Non-pigmented ciliary epithelial cell (primary cell): Measurements from ENCODE around the gene TOMM40.
"Not testable (repeated sequence)": the region's sequence is repeated elsewhere in the genome, so short reads cannot be mapped to it uniquely, and the experiment has no call there.

Experiments used
- DNase-seq: peaks from one replicate; pipeline ENCODE4 v3.0.0-alpha.2; 2010; ENCODE audit warnings: low read depth

TOMM40 gene

DNA sequence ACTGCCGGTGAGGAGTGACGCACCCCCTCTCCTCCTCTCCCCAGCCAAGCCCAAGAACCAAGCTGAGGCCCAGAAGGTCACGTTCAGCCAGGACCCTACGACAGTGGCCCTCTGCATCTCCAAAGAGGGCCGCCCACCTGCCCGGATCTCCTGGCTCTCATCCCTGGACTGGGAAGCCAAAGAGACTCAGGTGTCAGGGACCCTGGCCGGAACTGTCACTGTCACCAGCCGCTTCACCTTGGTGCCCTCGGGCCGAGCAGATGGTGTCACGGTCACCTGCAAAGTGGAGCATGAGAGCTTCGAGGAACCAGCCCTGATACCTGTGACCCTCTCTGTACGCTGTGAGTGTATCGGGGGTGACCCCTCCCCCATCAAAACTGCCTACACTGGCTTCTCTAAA is 19.2 kb upstream of the TOMM40 start:
- no peak for DNase-seq

DNA sequence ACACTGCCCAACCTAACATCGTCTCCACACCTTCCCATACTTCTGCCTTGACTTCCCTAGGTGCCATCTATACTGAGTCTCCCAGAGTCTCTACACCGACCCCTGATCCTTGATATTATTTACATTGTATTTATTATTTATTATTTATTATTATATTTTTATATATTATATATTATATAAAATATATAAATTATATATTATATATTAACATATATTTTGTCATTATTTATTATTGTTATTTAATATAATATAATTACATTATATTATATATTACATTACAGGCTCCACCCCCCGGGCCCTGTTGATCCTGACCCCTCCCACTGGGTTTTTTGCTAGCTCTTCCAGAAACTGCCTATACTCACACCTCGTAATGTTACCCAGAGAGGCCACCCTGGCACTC is 18.4 kb upstream of the TOMM40 start:
- no peak for DNase-seq

DNA sequence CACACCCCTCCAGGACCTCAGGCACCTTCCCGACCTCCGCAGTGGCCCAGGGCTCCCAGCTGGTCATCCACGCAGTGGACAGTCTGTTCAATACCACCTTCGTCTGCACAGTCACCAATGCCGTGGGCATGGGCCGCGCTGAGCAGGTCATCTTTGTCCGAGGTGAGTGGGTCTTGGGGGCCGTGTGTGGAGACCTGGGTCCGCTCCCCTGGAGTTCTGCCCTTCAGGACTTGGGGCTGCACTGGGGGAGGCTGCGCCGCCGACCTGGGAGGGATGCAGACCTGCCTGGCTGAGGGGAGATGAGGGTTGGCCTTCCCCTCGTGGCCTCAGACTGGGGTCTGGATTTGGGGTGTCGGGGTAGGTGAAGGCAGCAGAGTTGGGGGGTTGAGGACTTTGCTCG is 16.7 kb upstream of the TOMM40 start:
- DNase-seq = no peak

DNA sequence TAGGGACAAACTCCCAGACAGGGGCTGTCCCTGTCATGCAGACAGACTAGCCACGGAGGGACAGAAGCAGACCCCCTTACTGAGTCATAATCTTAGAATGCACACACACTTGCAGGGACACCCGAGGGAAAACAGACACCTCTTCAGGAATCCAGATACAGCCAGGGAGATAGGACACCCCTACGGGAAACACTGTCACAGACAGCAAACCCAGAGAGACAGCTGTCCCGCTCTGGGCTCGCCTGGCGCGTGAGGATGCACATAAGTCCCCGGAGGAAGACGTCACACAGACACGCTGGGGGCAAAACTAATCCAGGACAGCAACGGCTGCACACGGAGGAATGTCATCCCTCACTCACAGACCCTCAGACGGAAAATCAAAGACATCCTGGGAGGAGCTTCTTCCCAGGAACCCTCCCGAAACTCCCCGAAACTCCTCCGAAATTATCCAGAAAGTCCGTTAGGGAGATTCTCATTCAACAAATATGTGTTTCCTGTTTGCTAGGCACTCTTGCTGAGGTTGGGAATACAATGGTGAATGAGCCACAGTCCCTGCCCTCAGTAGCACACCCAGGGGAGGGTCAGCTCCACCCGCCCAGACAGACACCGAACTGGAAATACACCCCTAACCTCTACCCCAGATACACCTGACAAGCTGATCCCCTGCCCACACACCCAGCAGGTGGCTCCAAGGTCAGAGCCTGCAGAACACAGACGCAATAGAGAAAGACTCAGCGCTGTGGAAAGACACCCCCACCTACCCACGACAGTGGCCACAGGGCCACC is 15.2 kb upstream of the TOMM40 start:
- no peak for DNase-seq

DNA sequence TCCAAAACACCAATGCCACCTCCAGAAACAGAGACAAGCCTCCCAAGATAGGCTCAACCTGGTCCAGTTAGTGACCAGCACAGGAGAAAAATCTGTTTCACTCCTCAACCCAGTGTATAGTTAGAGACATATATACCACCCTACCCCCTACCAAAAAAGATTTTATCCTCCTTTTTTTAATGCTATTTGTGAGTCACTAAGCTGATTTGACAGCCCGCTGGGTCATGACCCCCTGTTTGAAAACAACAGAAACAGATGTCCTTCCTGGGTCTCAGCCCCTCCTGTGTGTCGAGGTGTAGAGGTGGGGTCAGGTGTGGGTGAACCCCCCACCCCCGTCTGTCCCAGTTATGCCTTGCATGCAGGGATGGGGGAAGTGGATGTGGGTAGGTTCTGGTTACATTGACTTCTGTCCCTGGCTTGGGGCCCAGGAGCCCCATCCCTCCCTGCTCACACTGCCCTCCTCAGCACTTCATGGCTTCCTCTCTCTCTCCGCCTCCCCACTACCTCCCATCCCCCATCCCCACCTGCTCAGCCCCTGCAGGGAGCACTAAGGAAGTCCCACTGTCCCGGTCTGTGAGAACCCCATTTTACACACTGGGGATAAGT is 14.0 kb upstream of the TOMM40 start:
- DNase-seq = no peak

DNA sequence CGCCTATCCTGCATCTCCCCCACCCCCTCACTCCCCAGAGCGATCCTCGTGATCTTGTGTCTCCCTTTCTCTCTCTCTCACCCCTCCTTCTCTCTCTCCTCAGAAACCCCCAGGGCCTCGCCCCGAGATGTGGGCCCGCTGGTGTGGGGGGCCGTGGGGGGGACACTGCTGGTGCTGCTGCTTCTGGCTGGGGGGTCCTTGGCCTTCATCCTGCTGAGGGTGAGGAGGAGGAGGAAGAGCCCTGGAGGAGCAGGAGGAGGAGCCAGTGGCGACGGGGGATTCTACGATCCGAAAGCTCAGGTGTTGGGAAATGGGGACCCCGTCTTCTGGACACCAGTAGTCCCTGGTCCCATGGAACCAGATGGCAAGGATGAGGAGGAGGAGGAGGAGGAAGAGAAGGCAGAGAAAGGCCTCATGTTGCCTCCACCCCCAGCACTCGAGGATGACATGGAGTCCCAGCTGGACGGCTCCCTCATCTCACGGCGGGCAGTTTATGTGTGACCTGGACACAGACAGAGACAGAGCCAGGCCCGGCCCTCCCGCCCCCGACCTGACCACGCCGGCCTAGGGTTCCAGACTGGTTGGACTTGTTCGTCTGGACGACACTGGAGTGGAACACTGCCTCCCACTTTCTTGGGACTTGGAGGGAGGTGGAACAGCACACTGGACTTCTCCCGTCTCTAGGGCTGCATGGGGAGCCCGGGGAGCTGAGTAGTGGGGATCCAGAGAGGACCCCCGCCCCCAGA is 12.8 kb upstream of the TOMM40 start:
- no peak for DNase-seq

DNA sequence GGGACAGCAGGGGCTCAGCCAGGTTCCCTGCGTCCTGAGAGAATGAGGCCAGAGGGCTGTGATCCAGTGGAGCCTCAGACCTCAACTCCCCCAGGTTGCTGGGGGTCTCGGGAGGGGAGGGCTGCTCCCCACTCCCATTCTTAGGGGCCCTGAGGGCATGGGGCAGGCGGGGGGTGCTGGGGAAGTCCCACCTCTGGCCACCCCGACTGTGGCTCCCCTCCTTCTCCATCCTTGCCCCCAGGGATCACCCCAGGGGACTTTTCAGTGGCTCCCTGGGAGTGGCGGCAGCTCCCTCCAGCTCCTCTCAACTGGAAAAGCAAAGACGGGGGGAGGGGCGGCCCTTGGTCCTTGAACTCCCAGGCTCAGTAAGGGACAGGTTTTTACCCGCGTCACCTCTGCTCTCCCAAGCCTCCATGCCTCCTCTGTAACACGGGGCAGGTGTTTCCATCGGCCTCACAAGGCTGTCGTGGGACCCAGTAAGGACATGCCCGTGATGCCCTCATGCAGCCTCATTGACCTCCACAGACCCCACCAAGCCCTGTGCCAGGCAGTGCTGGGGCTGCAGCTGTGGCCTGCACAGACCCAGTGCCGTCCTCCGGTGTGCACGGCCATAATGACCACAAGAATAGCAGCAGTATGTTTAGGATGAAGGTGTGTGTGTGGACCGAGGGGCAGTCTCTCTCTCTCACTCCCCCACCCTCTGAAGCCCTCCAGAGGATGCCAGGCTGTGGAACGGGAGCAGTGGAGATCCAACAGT is 11.6 kb upstream of the TOMM40 start:
- DNase-seq = no peak

DNA sequence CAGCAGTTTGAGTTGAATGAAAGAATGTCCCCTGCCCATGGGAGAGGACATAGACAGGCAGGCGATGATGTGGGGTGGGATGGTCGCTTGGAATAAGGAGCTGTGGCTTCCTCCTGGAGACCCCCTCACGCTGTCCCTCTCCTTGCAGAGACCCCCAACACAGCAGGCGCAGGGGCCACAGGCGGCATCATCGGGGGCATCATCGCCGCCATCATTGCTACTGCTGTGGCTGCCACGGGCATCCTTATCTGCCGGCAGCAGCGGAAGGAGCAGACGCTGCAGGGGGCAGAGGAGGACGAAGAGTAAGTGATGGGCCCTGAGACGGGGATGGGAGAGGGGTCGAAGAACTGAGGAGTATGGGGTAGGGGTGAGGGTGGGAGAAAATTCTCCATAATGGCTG is 9.0 kb upstream of the TOMM40 start:
- DNase-seq = no peak

DNA sequence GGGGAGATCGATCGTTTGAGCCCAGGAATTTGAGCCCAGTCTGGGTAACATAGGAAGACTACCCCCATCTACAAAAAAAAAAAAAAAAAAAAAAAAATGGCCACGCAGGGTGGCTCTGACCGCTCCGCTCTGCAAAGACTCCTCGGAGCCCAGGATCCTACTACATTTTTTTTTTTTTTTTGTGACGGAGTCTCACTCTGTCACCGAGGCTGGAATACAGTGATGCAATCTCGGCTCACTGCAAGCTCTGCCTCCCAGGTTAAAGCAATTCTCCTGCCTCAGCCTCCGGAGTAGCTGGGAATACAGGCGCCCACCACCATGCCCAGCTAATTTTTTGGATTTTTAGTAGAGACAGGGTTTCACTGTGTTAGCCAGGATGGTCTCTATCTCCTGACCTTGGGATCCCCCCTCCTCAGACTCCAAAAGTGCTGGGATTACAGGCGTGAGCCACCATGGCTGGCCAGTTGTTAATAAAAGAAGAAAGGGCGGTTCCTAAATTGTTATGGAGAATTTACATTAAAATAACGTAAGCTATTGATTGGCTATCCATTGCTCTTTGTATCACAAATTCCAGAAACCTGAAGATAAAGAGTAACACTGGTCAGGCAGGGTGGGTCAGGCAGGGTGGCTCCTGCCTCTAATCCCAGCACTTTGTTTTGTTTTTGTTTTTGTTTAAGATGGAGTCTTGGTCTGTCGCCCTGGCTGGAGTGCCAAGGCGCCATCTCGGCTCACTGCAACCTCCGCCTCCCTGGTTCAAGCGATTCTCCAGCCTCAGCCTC is 8.2 kb upstream of the TOMM40 start:
- DNase-seq = not testable (repeated sequence)

DNA sequence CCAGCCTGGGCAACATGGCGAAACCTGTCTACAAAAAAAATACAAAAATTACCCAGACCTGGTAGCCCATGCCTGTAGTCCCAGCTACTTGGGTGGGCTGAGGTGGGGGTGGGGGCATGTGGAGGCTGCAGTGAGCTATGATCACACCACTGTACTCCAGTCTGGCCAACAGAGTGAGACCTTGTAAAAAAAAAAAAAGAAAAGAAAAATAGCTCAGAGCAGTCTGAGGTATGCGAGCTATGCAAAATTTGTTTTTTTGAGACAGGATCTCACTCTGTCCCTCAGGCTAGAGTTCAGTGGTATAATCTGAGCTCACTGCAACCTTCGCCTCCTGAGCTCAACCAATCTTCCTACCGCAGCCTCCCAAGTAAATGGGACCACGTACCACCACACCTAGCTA is 7.1 kb upstream of the TOMM40 start:
- no peak for DNase-seq

DNA sequence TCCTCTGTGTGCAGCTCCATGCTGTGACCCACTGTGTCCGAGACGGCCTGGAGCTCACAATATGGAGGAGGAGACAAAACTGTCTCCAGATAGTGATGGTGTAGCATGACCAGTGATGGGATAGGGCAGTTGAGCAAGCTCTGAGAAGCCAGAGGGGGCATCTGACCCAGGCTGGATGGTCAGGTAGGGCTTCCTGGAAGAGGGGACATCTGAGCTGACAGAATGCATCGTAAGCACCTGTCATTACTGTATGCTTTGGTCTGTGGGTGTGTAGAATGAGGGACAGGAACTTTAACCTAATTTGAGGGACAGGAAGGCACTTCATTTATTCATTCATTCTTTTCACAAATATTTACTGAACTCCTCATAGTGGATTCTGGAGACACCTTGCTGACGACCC is 6.5 kb upstream of the TOMM40 start:
- DNase-seq = no peak

DNA sequence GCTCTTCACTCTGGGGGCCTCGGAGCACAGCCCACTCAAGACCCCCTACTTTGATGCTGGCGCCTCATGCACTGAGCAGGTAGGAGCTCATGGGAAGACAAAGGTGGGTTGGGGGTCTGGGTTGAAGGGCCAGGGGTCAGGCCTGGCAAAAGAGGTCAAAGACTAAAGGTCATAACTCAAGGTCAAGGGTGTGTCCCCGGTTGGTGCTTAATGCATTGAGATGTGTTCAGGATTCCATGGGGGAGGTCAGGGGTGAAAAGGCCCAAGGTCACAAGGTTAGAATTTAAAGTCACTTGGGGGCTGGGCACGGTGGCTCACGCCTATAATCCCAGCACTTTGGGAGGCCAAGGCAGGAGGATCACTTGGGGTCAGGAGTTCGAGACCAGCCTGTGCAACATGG is 4.9 kb upstream of the TOMM40 start:
- no peak for DNase-seq

DNA sequence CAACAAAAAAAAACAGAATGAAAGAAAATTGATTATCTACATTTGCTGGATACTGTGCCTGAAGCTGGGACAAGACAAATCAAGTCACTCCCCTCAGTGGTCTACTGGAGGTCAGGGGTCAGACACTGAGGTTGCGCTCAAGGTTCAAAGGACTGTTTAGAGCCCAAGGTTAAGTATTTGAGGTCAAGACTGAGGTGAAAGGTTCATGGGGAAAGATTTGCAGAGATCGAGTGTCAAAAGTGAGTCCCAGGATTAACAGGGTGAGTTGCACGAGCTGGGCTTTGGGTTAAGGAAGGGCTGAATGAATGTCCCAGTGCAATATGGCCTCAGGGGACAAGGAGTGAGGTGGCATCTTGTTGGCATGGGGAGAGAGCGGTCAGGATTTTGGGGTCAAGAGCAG is 3.4 kb upstream of the TOMM40 start:
- no peak for DNase-seq

DNA sequence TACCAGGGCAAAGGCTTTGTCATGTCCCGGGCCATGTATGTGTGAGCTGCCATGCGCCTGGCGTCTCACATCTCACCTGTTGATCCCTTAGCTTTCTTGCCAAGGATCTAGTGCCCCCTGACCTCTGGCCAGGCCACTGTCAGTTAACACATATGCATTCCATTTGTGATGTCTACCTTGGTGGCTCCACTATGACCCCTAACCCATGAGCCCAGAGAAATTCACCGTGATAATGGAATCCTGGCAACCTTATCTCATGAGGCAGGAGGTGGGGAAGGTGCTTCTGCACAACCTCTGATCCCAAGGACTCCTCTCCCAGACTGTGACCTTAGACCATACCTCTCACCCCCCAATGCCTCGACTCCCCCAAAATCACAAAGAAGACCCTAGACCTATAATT is 2.7 kb upstream of the TOMM40 start:
- DNase-seq = not testable (repeated sequence)

DNA sequence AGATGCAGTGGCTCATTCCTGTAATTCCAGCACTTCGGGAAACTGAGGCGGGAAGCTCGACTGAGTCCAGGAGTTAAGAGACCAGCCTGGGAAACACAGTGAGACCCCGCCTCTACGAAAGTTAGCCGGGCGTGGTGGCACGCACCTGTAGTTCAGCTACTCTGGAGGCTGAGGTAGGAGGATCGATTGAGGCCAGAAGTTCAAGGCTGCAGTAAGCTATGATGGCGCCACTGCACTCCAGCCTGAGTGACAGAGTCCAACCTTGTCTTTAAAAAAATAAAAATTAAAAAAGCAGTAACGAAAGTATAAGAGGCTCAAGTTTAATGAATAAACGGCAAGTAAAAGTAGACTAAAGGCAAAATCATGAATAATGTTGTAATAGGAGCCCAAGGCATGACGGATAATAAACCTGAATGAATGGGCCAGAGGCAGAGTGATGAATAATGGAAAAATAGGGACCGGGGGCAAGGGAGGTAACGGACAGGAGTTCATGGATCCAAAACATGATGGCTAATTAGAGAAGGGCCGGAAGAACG is 1.2 kb upstream of the TOMM40 start:
- no peak for DNase-seq

DNA sequence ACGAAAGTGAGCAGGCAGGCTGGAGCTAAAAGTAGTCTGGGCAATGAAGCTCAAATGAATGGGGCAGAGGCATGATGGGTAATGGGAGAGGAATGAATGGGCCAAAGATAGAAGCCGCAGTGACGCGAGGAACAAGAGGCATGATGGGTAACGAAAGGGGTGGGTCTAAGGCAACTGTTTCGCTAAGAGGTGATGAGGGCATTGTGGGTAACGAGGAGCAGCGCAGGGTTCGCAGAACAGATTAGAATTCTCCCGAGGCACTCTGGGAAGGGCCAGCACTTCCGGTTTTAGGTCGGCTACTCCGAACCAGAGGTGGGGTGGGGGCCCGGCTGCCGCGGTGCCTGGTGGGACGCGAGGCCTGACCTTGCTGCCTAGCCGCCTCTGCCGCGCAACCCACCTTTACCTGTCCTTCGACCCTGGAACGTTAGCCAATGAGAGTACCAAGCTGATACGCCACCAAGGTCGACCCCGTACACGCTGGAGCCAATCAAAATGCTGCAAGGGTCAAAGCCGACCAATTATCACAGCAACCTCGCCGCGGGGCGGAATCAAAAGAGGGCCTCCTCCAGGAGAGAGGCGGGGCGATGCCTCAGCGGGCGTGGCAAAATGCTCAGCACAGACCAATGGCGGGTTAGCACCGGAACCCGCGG is 563 bp upstream of the TOMM40 start:
- peak; percentile 99 for DNase-seq

DNA sequence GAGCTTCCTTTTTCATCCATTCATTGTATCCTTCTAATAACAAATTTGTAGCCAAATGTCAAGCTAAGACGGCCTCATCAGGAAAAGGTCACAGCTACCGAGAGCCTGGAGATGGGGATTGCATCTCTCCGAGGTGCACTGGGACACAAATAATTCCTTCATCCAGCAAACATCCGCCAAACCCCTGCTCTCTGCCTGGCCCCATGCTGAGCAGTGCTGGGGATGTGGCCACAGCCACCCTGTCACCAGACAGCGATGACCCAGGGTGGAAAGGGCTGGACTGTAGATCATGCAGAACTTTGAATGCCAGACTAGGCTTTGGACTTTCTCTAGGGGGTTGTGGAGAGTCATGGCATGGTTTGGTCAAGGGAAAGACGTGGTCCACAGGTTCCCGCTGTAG is 1.9 kb downstream of the TOMM40 start:
- no peak for DNase-seq

DNA sequence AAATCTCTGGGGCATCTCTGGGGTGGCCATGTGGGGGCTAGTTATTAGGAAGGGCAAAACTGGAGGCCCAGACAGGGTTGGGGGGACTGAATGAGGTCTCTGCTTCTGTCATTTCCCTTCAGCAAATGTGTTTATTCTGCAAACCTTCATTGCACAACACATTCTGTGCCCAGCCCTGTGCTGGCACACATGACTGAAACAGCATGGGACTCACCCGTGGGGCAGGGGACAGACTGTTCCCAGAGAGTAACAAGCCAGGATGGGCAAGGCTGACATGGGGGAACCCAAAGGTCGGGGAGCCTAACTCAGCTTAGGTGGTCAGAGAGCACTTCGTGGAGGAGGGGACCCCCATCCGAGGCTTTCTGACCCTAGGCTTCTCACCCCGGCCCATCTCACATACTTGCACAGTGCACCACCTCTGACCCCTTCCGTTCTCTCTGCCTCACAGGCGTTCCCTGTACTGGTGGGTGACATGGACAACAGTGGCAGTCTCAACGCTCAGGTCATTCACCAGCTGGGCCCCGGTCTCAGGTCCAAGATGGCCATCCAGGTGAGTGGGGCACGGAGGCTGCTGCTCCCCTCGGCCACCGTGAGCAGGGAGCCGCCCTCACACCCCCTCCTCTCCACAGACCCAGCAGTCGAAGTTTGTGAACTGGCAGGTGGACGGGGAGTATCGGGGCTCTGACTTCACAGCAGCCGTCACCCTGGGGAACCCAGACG is 2.4 kb downstream of the TOMM40 start:
- DNase-seq = no peak

DNA sequence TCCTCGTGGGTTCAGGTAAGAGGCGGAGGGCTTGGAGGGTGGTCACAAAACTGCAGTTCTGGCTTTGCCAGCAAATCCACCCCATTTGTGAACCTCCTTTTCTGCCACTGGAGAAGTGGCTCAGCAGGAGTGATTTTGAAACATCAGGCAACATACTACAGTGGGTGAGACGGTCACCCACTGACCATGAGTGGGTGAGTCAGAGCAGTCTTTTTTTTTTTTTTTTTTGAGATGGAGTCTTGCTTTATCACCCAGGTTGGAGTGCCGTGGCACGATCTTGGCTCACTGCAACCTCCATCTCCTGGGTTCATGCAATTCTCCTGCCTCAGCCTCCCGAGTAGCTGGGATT is 3.0 kb downstream of the TOMM40 start:
- no peak for DNase-seq

DNA sequence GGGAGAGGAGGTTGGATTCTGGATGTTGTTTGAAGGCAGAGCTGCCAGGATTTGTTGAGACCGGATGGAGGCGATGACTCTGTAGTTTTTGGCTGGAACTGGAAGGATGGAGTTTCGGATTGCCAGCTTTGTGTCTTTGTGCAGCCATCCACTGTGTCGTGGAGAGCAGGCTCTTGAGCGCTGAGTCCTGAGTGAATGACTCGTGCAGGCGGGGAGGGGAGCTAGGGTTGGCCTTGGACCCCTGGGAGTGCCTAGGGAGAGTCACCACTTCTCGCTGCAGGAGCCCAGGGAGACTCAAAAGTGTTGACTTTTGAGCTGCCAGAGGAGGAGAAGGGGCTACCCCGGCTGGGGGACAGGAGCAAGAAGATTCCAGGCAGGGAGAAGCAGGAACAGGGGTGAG is 3.9 kb downstream of the TOMM40 start:
- no peak for DNase-seq
